Central memory CD4-positive, alpha-beta T cell (primary cell): ENCODE data around the gene PDC.
A peak's percentile ranks its signal among the peaks of the same experiment; 100 is the strongest.
"Not testable (repeated sequence)": the region's sequence is repeated elsewhere in the genome, so short reads cannot be mapped to it uniquely, and the experiment has no call there.

ENCODE experiments used
- DNase-seq: peaks from one replicate; pipeline ENCODE4 v3.0.0; 2022

Gene PDC

GRCh38 chr1:186465491-186465890 lies 4.6 kb upstream of the PDC start:
- DNase-seq: not testable (repeated sequence)

DNA sequence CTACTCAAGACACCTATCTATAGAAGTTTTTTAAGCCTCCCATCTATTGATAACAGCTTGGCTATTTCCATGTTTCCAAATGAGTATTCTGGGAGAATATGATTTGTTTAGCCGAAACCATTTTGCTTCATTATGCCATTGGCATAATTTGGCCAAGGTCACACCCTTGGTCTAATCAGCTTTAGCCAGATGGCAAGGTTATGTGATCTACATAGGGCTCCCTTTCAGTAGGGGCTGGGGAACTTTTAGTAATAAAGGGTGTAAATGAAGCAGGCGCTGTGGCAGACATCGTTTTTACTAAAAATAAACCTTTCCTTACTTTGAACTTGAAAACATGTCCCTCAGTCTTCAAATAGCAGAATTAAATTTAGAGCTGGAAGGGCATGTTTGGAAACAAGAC lies 3.0 kb upstream of the PDC start:
- no peak for DNase-seq

DNA sequence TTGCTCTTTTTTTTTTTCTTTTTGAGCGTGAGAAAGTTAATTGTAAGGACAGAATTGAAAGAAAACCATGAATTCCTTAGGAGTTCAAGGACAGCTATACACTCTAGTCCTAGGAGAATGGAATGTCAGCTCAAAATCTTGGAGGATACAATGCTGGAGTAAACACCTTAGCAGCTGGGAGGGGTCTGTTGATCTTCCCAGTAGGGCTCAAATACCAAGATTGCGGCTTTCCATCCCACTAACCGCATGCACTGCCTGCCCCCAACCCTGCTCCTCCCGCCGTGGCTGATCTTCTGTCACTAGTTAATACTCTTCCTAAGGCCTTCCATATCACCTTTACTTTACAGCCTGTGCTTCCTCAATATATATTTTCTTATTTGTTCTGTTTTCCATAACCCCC lies 2.6 kb upstream of the PDC start:
- no peak for DNase-seq

- DNase-seq: not testable (repeated sequence)
Measured at GRCh38 chr1:186459161-186459560, 1.8 kb downstream of the PDC start.

DNA sequence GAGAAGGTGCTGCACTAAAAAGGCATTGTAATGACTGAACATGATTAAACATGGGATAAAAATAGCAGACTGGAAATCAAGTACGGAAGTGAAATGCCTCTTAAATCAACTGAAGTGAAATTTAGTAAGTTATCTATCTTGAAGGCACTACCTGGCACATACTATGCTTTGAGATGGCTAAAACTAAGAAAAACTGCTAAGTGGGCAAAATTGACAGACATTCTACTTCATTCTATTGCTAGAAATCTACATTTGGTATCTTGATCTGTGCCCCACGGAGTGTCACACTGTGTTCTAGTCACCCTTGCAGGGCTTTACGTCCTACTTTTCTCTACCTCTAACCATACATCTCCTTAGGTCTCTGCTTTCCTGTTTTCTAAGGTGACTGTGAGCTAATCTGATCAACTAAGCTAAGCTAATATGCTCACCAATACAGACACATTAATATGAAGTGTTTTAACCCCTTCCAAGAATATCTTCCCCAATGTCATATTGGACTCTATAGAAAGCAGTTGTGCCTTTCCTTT lies 4.1 kb downstream of the PDC start:
- DNase-seq: no peak

DNA sequence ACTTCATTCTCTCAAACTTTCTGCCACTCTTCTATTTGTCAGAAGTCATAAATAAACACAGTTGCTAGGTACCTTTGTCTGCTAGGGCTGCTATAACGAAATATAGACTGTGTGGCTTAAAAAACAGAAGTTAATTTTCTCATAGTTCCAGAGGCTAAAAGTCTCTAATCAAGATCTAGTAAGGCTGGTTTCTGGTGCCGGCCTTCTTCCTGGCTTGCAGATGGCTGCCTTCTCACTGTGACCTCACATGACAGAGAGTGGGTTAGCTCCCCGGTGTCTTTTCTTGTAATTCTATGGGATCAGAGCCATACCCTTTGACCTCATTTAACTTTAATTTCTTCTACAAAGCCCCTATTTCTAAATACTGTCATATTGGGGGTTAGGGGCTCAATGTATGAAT lies 5.9 kb downstream of the PDC start:
- DNase-seq: no peak

DNA sequence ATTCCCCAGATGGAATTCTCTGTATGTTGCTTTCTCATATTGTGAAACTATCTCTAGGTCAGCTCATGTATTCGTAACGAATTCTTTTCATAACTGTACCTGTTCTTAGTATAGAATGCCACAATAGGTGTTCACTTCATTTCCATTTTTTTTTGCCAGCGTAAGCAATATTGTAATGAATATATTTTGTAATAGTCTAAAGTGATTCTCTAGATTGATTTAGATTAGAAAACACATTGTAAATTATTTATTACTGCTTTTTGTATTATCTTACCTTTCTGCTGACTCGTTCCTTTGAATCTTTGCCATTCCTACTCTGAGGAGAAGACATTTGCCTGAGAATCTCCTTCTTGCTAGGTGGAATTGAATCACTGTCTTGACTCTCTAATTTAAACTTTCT lies 14.8 kb downstream of the PDC start:
- no peak for DNase-seq

- DNase-seq: no peak
Measured at GRCh38 chr1:186443638-186444037, 17.3 kb downstream of the PDC start.

GRCh38 chr1:186442651-186443375 lies 18.1 kb downstream of the PDC start:
- no peak for DNase-seq

DNA sequence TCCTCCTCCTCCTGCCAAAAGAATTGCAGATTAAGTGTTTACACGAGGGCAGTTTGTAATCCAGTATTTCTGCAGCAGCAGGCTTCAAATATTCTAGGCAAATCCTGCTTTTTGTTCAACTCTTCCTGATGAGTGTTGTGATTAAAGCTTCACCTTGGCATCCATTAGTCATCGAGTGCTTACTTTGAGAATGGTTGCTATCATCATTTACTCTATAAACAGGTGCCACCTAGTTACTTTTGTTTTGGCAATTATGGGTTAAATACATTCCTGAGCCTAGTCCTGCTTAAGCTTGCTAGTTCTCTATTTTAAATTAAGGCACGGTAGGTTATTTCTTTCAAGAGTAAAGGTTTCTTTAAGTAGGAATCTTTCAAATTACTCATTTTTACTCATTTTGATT lies 20.3 kb downstream of the PDC start:
- DNase-seq: no peak

GRCh38 chr1:186438567-186438966 lies 22.3 kb downstream of the PDC start:
- no peak for DNase-seq

GRCh38 chr1:186435336-186435735 lies 25.6 kb downstream of the PDC start:
- no peak for DNase-seq

GRCh38 chr1:186429017-186429416 lies 31.9 kb downstream of the PDC start:
- DNase-seq: no peak

DNA sequence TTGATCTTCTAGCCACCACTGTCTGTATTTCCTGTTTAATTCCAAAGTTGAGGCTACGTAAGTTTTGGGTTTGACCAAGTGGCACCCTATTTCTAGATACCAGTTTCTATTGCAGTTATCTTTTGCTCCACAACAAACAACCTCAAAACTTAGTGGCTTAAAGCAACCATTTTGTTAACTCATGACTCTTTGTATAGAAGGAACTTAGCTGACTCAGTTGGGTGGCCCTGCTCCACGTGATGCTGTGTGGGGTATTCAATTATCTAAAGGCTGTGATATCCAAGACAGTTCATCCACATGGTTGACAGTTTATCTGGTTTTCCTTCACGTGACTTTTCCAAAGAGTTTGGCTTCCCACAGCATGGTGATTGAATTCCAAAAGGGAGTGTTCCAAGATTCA lies 34.8 kb downstream of the PDC start:
- no peak for DNase-seq

GRCh38 chr1:186424539-186424938 lies 36.4 kb downstream of the PDC start:
- no peak for DNase-seq

DNA sequence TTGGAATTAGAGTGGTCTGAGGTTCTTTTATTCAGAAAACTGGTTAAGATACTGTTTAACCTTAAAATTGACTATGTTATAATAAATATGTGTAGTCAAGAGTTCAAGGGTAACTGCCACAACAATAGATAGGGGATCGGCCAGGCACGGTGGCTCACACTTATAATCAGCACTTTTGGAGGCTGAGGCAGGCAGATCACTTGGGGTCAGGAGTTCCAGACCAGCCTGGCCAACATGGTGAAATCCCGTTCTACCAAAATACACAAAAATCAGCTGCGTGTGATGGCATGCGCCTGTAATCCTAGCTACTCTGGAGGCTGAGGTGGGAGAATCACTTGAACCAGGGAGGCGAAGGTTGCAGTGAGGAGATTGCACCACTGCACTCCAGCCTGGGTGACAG lies 39.5 kb downstream of the PDC start:
- DNase-seq: no peak

DNA sequence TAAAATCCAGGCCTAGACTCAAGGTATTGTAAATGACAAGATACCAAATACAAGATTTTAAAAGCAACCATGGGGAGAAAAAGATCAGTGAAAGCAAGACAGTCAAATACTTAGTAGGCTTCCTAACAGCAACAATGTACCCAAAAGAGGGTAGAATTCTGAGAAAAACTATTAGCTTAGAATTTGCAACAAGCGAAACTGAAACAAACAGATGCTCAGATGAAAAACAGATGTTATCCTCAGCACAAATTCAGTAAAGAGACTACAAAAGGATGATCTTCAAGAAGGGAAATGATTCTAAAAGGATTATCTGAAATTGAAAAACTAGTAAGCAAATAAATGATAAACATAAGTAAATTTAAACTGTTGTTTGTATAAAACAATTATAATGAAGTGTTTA lies 40.0 kb downstream of the PDC start:
- DNase-seq: no peak

- DNase-seq: no peak
Measured at GRCh38 chr1:186420311-186420710, 40.6 kb downstream of the PDC start.

DNA sequence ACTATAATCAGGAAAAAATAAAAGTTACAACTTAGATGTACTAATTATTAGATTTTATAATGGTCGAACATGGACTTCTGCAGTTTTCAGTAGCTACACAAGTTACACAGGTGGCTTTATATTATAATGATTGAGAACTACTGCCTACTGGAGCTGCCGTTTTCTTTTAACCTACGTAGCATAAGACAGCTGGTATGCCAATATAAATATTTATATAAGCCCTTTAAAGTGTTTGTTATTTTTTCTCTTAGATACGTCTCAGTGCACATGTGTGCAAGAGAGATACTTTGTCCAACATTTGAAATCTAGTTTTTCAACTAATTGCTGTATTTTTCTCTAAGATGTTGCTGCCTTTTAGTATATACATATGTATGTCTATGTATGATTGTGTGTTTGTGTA lies 42.4 kb downstream of the PDC start:
- DNase-seq: no peak

GRCh38 chr1:186413319-186413718 lies 47.6 kb downstream of the PDC start:
- DNase-seq: no peak

- DNase-seq: no peak
Measured at GRCh38 chr1:186409091-186409490, 51.8 kb downstream of the PDC start.

DNA sequence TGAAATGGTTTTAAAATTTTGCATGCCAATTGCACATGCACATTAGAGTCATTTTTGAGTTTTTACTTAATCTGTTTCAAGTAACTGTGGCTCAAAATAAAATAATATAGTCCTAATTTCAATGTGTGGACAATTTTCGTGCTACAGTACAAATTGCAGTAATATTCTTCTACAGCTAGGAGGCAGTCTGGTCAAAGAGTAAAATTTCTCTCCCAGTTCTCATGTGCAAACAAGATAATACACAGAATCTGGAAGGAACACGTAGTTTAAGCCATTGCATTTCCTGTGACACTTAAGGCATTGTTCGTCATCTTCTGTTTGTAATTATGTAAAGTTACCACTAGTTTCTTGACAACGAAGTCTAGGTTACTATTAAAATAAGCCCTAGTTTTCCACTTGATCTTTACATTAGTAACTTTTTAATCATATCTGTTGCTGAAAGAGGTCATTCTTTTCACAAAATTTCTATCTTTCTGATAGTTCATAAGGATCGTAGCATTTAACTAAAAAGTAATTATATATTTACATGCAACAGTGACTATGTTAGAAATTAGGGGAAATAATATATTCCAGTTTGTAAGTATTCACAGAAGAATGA lies 56.4 kb downstream of the PDC start:
- DNase-seq: peak; percentile 52

- no peak for DNase-seq
Measured at GRCh38 chr1:186403632-186404031, 57.3 kb downstream of the PDC start.

- not testable (repeated sequence) for DNase-seq
Measured at GRCh38 chr1:186401446-186401845, 59.5 kb downstream of the PDC start.
